A673 (cell line): ENCODE measurements around the gene ORM2. TPM values are rescaled to one million over a fixed set of nuclear protein-coding genes. Genes with fewer than 3 reads are reported as not detected.

Experiments used
- BruUV-seq: library from RNA; stranded (reverse); fragments of 400-500 nt; replicated peaks from 2 replicates; lab custom pipeline; 2021; lab: Mats Ljungman, UMichigan
- CTCF ChIA-PET: fragments of 300-600 bp; sonication (Branson Sonifier 250); formaldehyde crosslinking; loops from one replicate; lab custom pipeline; 2022; ENCODE audit warnings: antibody characterized with exemption; lab: Charles Lee
- POLR2A ChIA-PET: fragments of 300-600 bp; sonication (Branson Sonifier 250); formaldehyde crosslinking; loops from one replicate; lab custom pipeline; 2022; ENCODE audit warnings: antibody characterized with exemption; ENCODE audit not compliant: low non-redundant PET; lab: Charles Lee
- DNase-seq: peaks from one replicate; pipeline ENCODE4 v3.0.0-alpha.2; 2015; ENCODE audit warnings: low spot score
- H3K27ac ChIP-seq: fragments of 200-600 bp; sonication (generic); 2 replicates; pipeline ENCODE4 v1.5.1; 2016; ENCODE audit warnings: mixed run types, low read depth, mild to moderate bottlenecking, mixed read lengths, antibody characterized with exemption, low read length; ENCODE audit not compliant: poor library complexity, severe bottlenecking
- H3K27me3 ChIP-seq: fragments of 200-600 bp; sonication (generic); replicated peaks from 2 replicates; pipeline ENCODE4 v1.6.1; 2017; ENCODE audit warnings: mixed run types, low read depth, mild to moderate bottlenecking, mixed read lengths, antibody characterized with exemption, low read length; ENCODE audit not compliant: insufficient read depth, poor library complexity
- H3K36me3 ChIP-seq: fragments of 200-600 bp; sonication (generic); 2 replicates; pipeline ENCODE4 v1.6.1; 2016; ENCODE audit warnings: mixed run types, mild to moderate bottlenecking, mixed read lengths, antibody characterized with exemption, low read length; ENCODE audit not compliant: insufficient read depth, poor library complexity, severe bottlenecking
- H3K4me1 ChIP-seq: fragments of 200-600 bp; sonication (generic); 2 replicates; pipeline ENCODE4 v1.6.1; 2017; ENCODE audit warnings: mixed run types, mild to moderate bottlenecking, mixed read lengths, antibody characterized with exemption, low read length; ENCODE audit not compliant: insufficient read depth, poor library complexity, severe bottlenecking
- H3K4me3 ChIP-seq: fragments of 200-600 bp; sonication (generic); 2 replicates; pipeline ENCODE4 v1.5.1; 2016; ENCODE audit warnings: low read depth, mixed run types, mild to moderate bottlenecking, mixed read lengths, low read length; ENCODE audit not compliant: poor library complexity, severe bottlenecking
- H3K9me3 ChIP-seq: fragments of 200-600 bp; sonication (generic); 2 replicates; pipeline ENCODE4 v1.6.1; 2016; ENCODE audit warnings: mixed run types, low read depth, mild to moderate bottlenecking, mixed read lengths, antibody characterized with exemption, low read length; ENCODE audit not compliant: poor library complexity, severe bottlenecking
- CTCF ChIP-seq: fragments of 300-800, 200-600 bp; sonication (generic); conservative IDR thresholded peaks from 2 replicates; pipeline ENCODE4 v1.5.1; 2017; ENCODE audit warnings: low read depth, mild to moderate bottlenecking, antibody characterized with exemption, low read length, moderate library complexity, mixed read lengths
- EZH2 ChIP-seq: fragments of 200-600 bp; sonication (generic); IDR thresholded peaks from 2 replicates; pipeline ENCODE4 v1.6.1; 2017; ENCODE audit warnings: borderline replicate concordance, low read depth, mild to moderate bottlenecking, mixed read lengths, antibody characterized with exemption, low read length; ENCODE audit not compliant: poor library complexity, severe bottlenecking
- intact Hi-C: fragments of 100-400 bp; cut with micrococcal nuclease; formaldehyde crosslinking; loops from one replicate; pipeline ENCODE4 v1.10.0; 2022; ENCODE audit not compliant: unreplicated experiment
- total RNA-seq: library from RNA; stranded (reverse); gene quantifications from 2 replicates; pipeline ENCODE4 v1.2.3, GENCODE V29; 2021

The ORM2 gene
- total RNA-seq, 1 experiment from 2014 or later, result not detected

- H3K4me3 ChIP-seq, result no peak overlapping the region
- ChIA-PET CTCF (no interaction called here), POLR2A (no interaction called here)
- DNase-seq, result no peak
- H3K4me1 ChIP-seq, result peaks cover 4% of the 10 kb centered on the region
- no TSS peak for BruUV-seq
- H3K36me3 ChIP-seq, result peaks cover 27% of the 10 kb centered on the region
- intact Hi-C loops, result loop anchor here (5.0 kb wide), 1 partner anchor 52 kb away; no protein-coding TSS in a partner anchor
- TF ChIP-seq CTCF (no peak), EZH2 (no peak)
- H3K27ac ChIP-seq, result no peak overlapping the region
- no peaks in the 10 kb centered on the region for H3K9me3 ChIP-seq
- no peaks in the 10 kb centered on the region for H3K27me3 ChIP-seq
Observed at GRCh38 chr9:114375386-114376175, 45.9 kb downstream of the ORM2 start.

- POLR2A ChIA-PET, result no interaction called here
- H3K27ac ChIP-seq, result no peak overlapping the region
- TF ChIP-seq CTCF, result no peak
- no peak for TF ChIP-seq EZH2
- CTCF ChIA-PET, result no interaction called here
- BruUV-seq, result no TSS peak
- peaks cover 27% of the 10 kb centered on the region for H3K36me3 ChIP-seq
- H3K9me3 ChIP-seq, result no peaks in the 10 kb centered on the region
- no peaks in the 10 kb centered on the region for H3K4me1 ChIP-seq
- H3K27me3 ChIP-seq, result no peaks in the 10 kb centered on the region
- H3K4me3 ChIP-seq, result no peak overlapping the region
- intact Hi-C loops, result loop anchor here (5.0 kb wide), 1 partner anchor 50 kb away; no protein-coding TSS in a partner anchor
- no peak for DNase-seq
Observed at GRCh38 chr9:114376586-114377445, 47.1 kb downstream of the ORM2 start.

- Histone ChIP-seq H3K27ac (no peak overlapping the region), H3K27me3 (no peaks in the 10 kb centered on the region), H3K4me1 (no peaks in the 10 kb centered on the region), H3K4me3 (no peak overlapping the region), H3K36me3 (peaks cover 27% of the 10 kb centered on the region), H3K9me3 (no peaks in the 10 kb centered on the region)
- no TSS peak for BruUV-seq
- DNase-seq, result no peak
- ChIA-PET CTCF (no interaction called here), POLR2A (no interaction called here)
- TF ChIP-seq EZH2, result no peak
- TF ChIP-seq CTCF, result no peak
- intact Hi-C loops, result loop anchor here (5.0 kb wide), 1 partner anchor 49 kb away; no protein-coding TSS in a partner anchor
Observed at GRCh38 chr9:114378016-114378415, 48.3 kb downstream of the ORM2 start.
